Measurements from ENCODE around the gene NIT2.
A peak's percentile ranks its signal among the peaks of the same experiment; 100 is the strongest.

NIT2 gene

DNA sequence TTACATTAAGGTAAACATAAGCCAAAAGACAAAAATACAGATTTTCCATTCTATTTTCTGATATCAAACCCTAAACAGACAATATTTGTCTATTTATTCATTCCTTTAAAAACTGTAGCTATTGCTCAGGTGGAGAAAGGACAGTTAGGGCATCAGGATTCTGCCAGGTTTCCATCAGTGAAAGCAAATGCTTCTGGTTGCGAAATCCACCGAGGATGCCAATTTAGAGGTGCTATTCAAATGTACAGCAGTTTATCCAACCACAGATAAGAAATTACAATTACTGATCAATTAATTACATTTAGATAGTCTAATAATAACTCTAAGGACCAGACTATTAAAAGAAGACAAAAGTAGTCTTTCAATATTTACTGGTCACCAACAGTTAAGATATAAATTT, 62.4 kb downstream of the NIT2 start:
- peak; percentile 9 for DNase-seq (ENCODE audit: low read depth)

GRCh38 chr3:100399341-100400071, 64.9 kb downstream of the NIT2 start:
- no peak for DNase-seq (ENCODE audit: low read depth)

- peak; percentile 10 for DNase-seq (ENCODE audit: low read depth)
Measured at GRCh38 chr3:100400419-100400779, 65.8 kb downstream of the NIT2 start.

DNA sequence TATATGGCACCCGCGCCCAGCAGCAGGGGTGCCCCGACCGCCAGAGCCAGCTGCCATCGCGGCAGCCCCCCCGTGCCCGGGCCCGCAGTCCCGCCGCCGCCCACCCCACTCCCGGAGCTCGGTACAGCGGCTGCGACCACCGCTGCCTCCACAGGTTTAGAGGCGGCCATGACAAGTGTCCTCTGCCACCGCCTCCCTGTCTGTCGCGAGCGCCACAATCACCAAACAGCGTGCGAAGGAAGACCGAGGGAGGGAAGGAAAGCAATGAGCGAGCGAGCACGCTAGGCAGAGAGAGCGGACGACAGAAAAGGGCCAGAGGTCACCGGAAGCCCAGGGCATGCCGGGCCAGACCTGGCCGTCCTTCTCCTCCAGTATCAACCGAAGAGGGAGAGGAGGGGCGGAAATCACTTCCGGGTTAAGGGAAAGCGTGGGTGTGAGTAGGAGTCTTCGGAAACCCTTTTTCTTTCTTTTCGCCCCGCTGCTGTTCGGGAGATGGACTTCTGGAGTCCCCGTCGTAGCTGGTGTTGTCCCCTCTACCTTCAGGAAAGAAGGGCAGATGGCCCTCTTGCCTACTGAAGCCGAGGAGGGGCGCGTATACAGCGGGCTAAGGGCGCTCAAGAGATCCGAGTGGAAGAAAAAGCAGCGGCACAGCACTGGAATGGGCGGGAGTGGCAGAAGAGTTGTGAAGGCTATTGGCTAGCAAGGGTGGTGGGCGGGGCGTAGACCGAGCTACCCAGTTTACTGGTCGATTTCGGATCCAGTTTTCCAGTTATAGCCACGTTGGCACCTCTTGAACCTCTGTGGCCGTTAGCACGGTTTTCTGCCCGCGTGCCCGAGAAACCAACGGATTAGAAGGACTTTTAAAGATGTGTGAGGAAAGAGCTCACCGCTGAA, 66.5 kb downstream of the NIT2 start, which contains the start of the genes LNP1 and TOMM70:
LNP1 (plus strand) TSS at position 760 of the 894 bp plus-strand sequence. CDS start 28,191 bp downstream, outside the sequence.
TOMM70 (minus strand) TSS at position 310 of the 894 bp plus-strand sequence; CDS start at position 170, 140 bp downstream.
- DNase-seq (ENCODE audit: low read depth): peak; percentile 96

DNA sequence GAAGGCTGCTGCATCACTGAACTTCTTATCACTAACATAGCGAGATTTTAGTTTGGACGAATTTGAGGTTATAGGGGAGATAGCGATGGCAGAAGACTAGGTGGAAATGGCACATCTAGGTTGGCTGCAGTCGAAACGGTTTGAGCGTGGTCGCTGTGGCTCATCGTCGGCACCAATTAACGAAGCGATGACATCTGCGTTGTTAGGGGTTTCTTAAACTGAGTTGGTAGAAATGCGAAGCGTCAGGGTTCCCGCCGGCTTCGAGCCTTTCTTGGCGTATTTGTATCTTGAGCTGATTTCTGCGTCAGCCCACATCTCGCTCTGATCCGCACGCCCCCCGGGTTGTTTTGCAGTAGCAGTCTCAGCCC, 67.1 kb downstream of the NIT2 start:
- peak; percentile 35 for DNase-seq (ENCODE audit: low read depth)

- DNase-seq (ENCODE audit: low read depth): peak; percentile 19
Measured at GRCh38 chr3:100402256-100402655, 67.7 kb downstream of the NIT2 start.

DNA sequence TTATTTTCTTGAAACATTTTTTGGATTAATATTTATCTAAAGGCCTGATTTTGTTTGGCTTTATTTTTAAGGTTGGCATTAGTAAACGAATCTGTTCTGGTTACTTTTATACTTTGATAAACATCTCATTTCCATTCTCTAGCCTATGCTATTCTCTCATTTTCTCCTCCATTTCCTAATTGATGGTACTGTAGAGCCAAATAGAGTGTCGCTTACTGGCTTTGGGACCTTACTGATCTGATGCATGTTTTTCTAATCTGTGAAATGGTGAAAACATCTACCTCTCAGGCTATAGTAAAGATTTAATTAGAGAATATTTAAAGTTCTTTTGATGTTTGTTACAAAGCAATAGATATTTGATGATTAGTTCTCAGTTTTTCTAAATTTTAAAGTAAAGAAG, 68.3 kb downstream of the NIT2 start:
- no peak for DNase-seq (ENCODE audit: low read depth)

- no peak for DNase-seq (ENCODE audit: low read depth)
Measured at GRCh38 chr3:100403362-100404249, 69.0 kb downstream of the NIT2 start.

GRCh38 chr3:100404250-100404548, 69.6 kb downstream of the NIT2 start:
- no peak for DNase-seq (ENCODE audit: low read depth)

GRCh38 chr3:100407164-100407563, 72.6 kb downstream of the NIT2 start:
- DNase-seq (ENCODE audit: low read depth): no peak

- DNase-seq (ENCODE audit: low read depth): no peak
Measured at GRCh38 chr3:100407977-100408532, 73.5 kb downstream of the NIT2 start.
